Body of pancreas (tissue), 4 donors: Measurements from ENCODE around the gene ATXN1.

Experiments
- POLR2A ChIP-seq, 3 donors: fragments of 450-650 bp; IDR thresholded peaks; one replicate each; pipeline ENCODE4 v1.6.1; 2016; ENCODE audit warnings: antibody characterized with exemption in 3 of 3, mild to moderate bottlenecking in 2 of 3
- TF ChIP-seq, protein P1 (sequence below), 7 experiments: fragments of 450-650 bp in 4 of 7; fragments of 200-600 bp in 3 of 7; sonication (generic) in 3 of 7; IDR thresholded peaks; one replicate each; pipeline ENCODE4 v1.5.1; 2016 to 2019; ENCODE audit warnings: antibody characterized with exemption in 7 of 7

DNA sequence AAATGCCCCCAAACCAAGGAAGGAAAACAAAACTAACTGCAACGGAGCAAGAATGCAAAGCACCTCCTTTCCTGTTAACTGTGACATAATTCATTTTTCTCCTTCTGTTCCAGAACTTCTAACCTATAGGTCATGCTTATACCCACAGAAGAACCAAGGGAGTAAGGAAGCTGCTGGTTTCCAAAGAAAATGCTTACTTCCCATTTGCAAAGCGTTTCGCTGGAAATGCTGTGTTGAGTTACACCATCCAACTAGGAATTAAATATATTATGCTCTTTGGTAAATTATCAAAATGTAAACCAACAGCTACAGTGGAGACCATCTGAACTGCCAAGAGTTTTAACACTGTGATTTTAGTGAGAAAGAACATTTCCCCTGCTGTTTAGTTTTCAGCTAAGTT, 42.9 kb downstream of the ATXN1 start:
- TF ChIP-seq, protein P1, sequence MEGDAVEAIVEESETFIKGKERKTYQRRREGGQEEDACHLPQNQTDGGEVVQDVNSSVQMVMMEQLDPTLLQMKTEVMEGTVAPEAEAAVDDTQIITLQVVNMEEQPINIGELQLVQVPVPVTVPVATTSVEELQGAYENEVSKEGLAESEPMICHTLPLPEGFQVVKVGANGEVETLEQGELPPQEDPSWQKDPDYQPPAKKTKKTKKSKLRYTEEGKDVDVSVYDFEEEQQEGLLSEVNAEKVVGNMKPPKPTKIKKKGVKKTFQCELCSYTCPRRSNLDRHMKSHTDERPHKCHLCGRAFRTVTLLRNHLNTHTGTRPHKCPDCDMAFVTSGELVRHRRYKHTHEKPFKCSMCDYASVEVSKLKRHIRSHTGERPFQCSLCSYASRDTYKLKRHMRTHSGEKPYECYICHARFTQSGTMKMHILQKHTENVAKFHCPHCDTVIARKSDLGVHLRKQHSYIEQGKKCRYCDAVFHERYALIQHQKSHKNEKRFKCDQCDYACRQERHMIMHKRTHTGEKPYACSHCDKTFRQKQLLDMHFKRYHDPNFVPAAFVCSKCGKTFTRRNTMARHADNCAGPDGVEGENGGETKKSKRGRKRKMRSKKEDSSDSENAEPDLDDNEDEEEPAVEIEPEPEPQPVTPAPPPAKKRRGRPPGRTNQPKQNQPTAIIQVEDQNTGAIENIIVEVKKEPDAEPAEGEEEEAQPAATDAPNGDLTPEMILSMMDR (IDR thresholded peaks at IDR 0.05), result no peak
- TF ChIP-seq POLR2A (IDR thresholded peaks at IDR 0.05), result no peak
